Left ventricle myocardium superior (tissue), 1 donor: ENCODE measurements around the gene CEP170B. TPM values are rescaled to one million over a fixed set of nuclear protein-coding genes. Genes with fewer than 3 reads are reported as not detected.
"Not testable (repeated sequence)": the region's sequence is repeated elsewhere in the genome, so short reads cannot be mapped to it uniquely, and the experiment has no call there.

Experiments used
- ATAC-seq: fragments of 200-7000 bp; cut with Tn5 transposase; one replicate; pipeline ENCODE4 v1.9.1; 2020; ENCODE audit warnings: mild to moderate bottlenecking, moderate library complexity
- DNase-seq: peaks from one replicate; pipeline ENCODE4 v3.0.0-alpha.2; 2020
- intact Hi-C: fragments of 100-400 bp; cut with micrococcal nuclease; formaldehyde crosslinking; loops from one replicate; pipeline ENCODE4 v1.11.0; 2022
- total RNA-seq: library from RNA; stranded (reverse); fragmentation: NEBNext Ultra II Directional; extraction: Animal tissue kit (Norgen Biotek cat#: 25700); gene quantifications from one replicate; pipeline ENCODE4 v1.2.1, GENCODE V29; 2021
- donor health status: DM: no; HTN: yes; CAD: no; lungs with severe emphysema.

The CEP170B gene
- total RNA-seq, 1 donor from 2014 or later = 10.7 TPM

DNA sequence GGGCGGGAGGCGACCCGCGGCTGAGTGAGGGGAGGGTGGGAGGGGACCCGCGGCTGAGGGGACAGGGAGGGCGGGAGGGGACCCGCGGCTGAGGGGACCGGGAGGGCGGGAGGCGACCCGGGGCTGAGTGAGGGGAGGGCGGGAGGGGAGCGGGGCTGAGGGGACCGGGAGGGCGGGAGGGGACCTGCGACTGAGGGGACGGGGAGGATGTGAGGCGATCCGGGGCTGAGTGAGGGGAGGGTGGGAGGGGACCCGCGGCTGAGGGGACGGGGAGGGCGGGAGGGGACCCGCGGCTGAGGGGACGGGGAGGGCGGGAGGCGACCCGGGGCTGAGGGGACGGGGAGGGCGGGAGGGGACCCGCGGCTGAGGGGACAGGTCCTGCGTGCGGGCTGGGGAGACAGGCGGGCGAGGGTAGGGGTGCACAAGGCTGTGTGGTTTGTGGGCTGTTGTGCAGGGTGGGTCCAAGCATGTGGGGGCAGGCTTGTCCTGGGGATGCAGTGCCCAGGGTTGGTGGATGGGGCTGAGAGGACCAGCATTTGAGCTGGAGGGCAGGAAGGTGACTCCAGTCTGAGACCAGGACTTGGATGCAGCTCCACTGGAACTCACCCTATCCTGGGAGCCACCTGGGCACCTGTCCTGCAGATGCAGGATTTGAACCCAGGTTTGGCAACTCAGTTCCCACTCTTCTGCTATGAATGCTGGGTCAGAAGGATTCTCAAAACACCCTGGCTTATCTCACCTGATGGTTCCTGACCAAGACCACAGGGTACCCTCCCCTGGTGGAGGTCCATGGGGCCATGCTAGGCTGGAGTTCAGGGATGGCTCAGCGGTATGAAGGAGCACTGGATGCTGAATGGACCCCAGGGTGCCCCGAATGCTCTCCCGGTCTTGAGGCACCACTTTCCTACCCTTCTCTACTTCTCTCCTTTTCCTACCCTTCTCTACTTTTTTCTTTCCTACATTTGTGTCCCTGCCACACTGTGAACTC lies 69.0 kb downstream of the CEP170B start:
- intact Hi-C loops = no loop called here
- ATAC-seq = no peak
- no peak for DNase-seq

- intact Hi-C loops = no loop called here
- DNase-seq = no peak
- ATAC-seq = no peak
Observed at GRCh38 chr14:104935026-104935650, 70.1 kb downstream of the CEP170B start.

DNA sequence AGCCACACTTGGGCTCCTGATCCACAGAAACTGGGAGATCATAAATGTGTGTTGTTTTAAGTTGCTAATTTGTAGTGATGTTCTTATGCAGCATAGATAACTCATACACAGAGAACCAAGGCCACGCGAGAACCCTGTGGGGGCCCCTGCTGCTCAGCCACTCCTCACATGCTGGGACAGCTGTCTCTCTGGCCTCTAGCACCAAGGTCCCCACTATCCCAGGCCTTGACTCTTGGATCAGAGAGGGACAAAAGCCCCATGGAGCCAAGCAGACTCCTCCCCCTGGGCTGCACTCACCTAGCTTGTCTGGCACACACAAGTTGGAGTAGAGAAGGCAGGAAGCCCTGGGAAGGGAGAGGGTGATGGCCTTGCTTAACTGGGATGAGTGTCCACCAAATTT lies 70.9 kb downstream of the CEP170B start:
- ATAC-seq = no peak
- no peak for DNase-seq
- intact Hi-C loops = no loop called here

DNA sequence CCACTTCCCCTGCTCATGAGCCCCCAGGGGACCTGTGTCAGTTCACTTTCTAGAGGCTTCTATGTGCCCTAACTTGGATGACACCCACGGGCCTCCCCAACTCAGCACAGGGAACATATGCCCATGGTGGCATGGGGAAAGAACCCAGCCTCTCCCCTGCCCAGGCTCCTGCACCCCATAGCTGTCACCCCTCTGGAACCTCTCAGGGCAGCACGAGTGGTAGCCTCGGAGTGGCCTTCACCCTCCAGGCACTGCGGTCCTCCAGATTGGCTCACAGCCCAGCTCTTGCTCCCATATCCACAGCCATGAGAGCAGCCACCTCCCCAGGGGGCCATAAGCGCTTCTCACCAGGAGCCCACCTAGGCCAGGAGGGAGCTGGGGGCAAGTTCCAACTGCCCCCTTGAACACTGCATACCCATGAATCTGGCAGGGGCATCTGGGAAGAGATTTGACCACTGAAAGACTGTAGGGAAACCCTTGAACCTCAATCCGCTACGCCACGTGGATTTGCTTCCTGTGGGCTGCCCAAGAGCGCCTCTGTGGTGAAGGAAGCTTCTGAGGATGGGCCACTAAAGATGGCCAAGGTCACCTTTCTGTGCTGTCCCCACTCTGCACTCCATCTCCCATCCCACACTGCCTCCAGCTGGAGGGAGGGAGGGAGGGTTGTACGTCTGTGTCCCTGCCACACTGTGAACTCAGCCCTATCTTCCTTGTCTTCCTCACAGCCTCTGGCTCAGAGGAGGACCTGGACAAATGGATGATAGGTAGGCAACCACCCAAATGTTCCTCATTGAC lies 71.5 kb downstream of the CEP170B start:
- ATAC-seq = no peak

DNA sequence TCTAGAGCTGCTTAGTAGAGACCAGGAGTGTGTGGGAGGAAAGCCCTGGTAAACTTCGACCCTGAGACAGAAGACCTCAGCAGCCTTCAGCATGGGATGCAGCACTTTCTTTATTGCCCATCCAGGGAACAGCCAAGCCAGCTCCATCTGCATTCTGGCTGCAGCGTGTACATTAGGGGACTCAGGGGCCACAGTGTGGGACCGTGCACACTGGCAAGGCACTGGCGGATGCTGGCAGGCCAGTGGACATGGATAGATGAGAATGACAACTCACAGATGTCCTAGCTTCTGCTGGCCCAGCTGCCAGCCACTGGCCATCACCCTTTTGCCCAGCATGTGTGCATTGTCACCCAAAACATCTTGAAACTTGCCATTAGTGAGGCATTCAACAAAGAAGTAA lies 72.1 kb downstream of the CEP170B start:
- ATAC-seq (no peak), DNase-seq (no peak)
- intact Hi-C loops = no loop called here

More for the DNA sequence above, 71.5 kb downstream of the CEP170B start:
- DNase-seq = no peak
- intact Hi-C loops = no loop called here

- ATAC-seq (no peak), DNase-seq (no peak)
- intact Hi-C loops = no loop called here
Observed at GRCh38 chr14:104937694-104938365, 72.8 kb downstream of the CEP170B start.

- DNase-seq (no peak), ATAC-seq (no peak)
- intact Hi-C loops = no loop called here
Observed at GRCh38 chr14:104938436-104938835, 73.4 kb downstream of the CEP170B start.

- DNase-seq (no peak), ATAC-seq (no peak)
- intact Hi-C loops = no loop called here
Observed at GRCh38 chr14:104938960-104939359, 73.9 kb downstream of the CEP170B start.

- ATAC-seq (no peak), DNase-seq (no peak)
- intact Hi-C loops = no loop called here
Observed at GRCh38 chr14:104939666-104940410, 74.8 kb downstream of the CEP170B start.

DNA sequence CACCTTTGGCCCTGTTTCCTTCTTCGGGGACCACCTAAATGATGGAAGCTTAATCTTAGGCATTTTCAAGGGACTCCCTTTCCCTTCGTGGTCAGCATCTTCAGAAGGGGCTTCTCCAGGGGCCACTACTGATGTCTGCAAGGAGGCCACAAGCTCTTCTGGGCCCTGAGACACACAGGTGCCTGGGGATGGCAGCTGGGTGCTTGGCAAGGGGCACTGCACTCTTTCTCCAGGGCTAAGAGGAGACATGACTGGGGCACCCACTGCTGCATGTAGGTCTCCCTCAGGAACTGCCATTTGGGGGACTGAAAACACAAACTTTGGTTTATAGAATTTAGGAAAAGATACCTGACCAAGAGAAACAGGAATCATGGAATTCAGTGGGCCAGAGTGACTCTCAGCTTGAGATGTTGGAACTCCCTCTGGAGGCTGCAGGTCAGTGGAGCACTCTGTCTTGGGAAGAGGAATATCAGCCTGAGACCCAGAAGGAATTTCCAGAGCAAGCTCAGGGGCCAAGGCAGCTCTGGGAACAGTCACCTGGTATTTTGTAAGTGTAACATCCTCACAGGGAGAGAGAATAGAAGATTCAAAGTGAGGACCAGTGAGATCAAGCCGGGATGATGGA lies 75.6 kb downstream of the CEP170B start:
- ATAC-seq = no peak
- DNase-seq = no peak
- intact Hi-C loops = no loop called here

GRCh38 chr14:104941508-104942365 lies 76.7 kb downstream of the CEP170B start:
- DNase-seq (no peak), ATAC-seq (no peak)
- intact Hi-C loops = no loop called here

DNA sequence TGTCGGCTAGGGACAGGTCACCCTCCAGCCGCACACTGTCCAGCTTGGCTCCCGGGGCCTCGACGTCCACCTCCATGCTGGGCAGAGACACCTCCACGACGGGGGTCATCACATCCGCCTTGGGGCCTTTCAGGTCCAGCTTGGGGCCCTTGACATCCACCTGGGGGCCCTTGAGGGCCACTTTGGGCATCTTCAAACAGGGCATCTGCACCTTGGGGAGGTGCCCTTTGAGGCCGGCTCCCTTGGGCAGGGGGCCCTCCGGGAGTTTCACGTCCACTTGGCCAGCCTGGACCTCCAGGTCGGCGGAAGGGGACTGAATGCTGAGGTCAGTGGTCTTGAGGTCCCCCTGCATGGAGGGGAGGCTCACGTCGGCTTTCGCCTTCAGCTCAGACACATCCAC lies 77.5 kb downstream of the CEP170B start:
- DNase-seq (no peak), ATAC-seq (no peak)
- intact Hi-C loops = no loop called here

DNA sequence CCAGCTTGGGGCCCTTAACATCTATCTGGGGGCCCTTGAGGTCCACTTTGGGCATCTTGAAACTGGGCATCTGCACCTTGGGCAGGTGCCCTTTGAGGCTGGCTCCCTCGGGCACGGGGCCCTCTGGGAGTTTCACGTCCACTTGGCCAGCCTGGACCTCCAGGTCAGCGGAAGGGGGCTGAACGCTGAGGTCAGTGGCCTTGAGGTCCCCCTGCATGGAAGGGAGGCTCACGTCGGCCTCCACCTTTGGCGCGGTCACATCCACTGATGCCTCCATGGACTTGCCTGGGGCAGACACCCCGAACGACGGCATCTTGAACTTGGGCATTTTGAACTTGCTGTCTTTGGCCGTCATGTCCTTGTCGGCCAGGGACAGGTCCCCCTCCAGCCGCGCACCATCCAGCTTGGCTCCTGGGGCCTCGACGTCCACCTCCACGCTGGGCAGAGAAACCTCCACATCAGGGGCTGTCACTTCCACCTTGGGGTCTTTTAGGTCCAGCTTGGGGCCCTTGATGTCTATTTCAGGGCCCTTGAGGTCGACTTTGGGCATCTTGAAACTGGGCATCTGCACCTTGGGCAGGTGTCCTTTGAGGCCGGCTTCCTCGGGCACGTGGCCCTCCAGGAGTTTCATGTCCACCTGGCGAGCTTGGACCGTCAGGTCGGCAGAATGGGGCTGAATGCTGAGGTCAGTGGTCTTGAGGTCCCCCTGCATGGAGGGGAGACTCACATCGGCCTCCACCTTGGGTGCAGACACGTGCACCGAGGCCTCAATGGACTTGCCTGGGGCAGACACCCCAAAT lies 78.3 kb downstream of the CEP170B start:
- intact Hi-C loops, ATAC-seq: not testable (repeated sequence)
- DNase-seq = peak; percentile 19

GRCh38 chr14:104944016-104944308 lies 78.9 kb downstream of the CEP170B start:
- DNase-seq, ATAC-seq, intact Hi-C loops: not testable (repeated sequence)

DNA sequence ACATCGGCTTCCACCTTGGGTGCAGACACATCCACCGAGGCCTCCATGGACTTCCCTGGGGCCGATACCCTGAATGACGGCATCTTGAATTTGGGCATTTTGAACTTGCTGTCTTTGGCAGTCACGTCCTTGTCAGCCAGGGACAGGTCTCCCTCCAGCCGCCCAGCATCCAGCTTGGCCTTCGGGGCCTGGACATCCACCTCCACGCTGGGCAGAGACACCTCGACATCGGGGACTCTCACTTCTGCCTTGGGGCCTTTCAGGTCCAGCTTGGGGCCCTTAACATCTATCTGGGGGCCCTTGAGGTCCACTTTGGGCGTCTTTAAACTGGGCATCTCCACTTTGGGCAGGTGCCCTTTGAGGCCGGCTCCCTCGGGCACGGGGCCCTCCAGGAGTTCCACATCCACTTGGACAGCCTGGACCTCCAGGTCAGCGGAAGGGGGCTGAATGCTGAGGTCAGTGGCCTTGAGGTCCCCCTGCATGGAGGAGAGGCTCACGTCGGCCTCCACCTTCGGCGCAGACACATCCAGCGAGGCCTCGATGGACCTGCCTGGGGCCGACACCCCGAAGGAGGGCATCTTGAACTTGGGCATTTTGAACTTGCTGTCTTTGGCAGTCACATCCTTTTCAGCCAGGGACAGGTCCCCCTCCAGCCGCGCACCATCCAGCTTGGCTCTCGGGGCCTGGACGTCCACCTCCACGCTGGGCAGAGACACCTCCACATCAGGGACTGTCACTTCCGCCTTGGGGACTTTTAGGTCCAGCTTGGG lies 79.6 kb downstream of the CEP170B start:
- DNase-seq = peak; percentile 6
- ATAC-seq, intact Hi-C loops: not testable (repeated sequence)

DNA sequence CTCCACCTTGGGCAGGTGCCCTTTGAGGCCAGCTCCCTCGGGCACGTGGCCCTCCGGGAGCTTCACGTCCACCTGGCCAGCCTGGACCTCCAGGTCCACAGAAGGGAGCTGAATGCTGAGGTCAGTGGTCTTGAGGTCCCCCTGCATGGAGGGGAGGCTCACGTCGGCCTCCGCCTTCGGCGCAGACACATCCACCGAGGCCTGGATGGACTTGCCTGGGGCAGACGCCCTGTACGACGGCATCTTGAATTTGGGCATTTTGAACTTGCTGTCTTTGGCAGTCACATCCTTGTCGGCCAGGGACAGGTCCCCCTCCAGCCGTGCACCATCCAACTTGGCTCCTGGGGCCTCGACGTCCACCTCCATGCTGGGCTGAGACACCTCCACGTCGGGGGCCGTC lies 80.2 kb downstream of the CEP170B start:
- ATAC-seq, intact Hi-C loops: not testable (repeated sequence)
- peak; percentile 21 for DNase-seq
